Esophagus squamous epithelium (tissue), 4 donors: ENCODE measurements around the gene STYXL1.

Source experiments
- CTCF ChIP-seq, 6 experiments: fragments of 450-650 bp in 4 of 6; fragments of 200-600 bp in 2 of 6; sonication (generic) in 2 of 6; IDR thresholded peaks; one replicate each; pipeline ENCODE4 v1.5.1; 2016 to 2019; ENCODE audit warnings: antibody characterized with exemption in 6 of 6, mild to moderate bottlenecking in 4 of 6, moderate library complexity in 4 of 6
- POLR2A ChIP-seq, 4 donors: fragments of 450-650 bp; IDR thresholded peaks; one replicate each; pipeline ENCODE4 v1.6.1; 2017; ENCODE audit warnings: antibody characterized with exemption in 4 of 4, mild to moderate bottlenecking in 4 of 4, moderate library complexity in 3 of 4

DNA sequence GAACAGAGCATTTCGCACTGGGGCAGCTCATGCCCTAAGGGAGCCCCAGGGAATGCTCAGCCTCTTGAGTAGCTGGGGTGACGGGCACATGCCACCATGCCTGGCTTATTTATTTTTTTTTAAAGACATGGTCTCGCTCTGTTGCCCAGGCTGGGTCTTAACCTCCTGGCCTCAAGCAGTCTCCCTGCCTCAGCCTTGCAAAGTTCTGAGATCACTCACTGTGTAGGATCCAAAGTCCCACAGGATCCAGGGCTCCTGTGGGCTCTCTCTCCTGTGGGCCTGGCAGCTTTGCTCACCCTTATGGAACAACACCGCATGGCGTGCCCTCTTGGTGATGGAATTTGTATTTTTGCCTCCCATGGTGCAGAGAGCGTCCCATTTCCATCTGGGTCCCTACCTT is 87.4 kb downstream of the STYXL1 start:
- no peak for TF ChIP-seq POLR2A (IDR thresholded peaks at IDR 0.05)
- no peak for TF ChIP-seq CTCF (IDR thresholded peaks at IDR 0.05)
